Panc1 (cell line): ENCODE data around the gene ARHGEF28. TPM values are rescaled to one million over a fixed set of nuclear protein-coding genes. Genes with fewer than 3 reads are reported as not detected.

Source experiments
- ATAC-seq: fragments of 200-7000 bp; cut with Tn5 transposase; 2 replicates; pipeline ENCODE4 v1.9.1; 2020; ENCODE audit warnings: mild to moderate bottlenecking, moderate library complexity
- BruUV-seq: library from RNA; stranded (reverse); fragments of 400-500 nt; replicated peaks from 2 replicates; lab custom pipeline; 2021; lab: Mats Ljungman, UMichigan
- CTCF ChIA-PET: fragments of 300-600 bp; sonication (Branson Sonifier 250); formaldehyde crosslinking; loops from one replicate; lab custom pipeline; 2022; ENCODE audit warnings: antibody characterized with exemption; lab: Charles Lee
- POLR2A ChIA-PET: fragments of 300-600 bp; sonication (Branson Sonifier 250); formaldehyde crosslinking; loops from one replicate; lab custom pipeline; 2022; ENCODE audit warnings: antibody characterized with exemption; lab: Charles Lee
- DNase-seq: peaks from one replicate; pipeline ENCODE4 v3.0.0-alpha.2; 2010; ENCODE audit warnings: low read depth, low spot score
- H3K27ac ChIP-seq: 2 replicates; pipeline ENCODE4 v1.5.1; 2011; ENCODE audit warnings: mild to moderate bottlenecking, low read length, inconsistent platforms
- H3K27me3 ChIP-seq: fragments of 200-500 bp; sonication (Bioruptor generic); 2 replicates; pipeline ENCODE4 v1.6.0; 2014; ENCODE audit warnings: low read length, inconsistent platforms; ENCODE audit not compliant: control insufficient read depth, insufficient read depth
- H3K36me3 ChIP-seq: fragments of 200-500 bp; sonication (Bioruptor generic); 2 replicates; pipeline ENCODE4 v1.5.1; 2014; ENCODE audit warnings: inconsistent platforms, mild to moderate bottlenecking, low read length, moderate library complexity; ENCODE audit not compliant: control insufficient read depth, insufficient read depth
- H3K4me1 ChIP-seq: 2 replicates; pipeline ENCODE4 v1.5.1; 2011; ENCODE audit warnings: inconsistent platforms, mild to moderate bottlenecking, low read length, moderate library complexity; ENCODE audit not compliant: control insufficient read depth, insufficient read depth
- H3K4me3 ChIP-seq, 2 experiments: 2 replicates each; pipeline ENCODE4 v1.5.1; 2011 to 2012; ENCODE audit warnings: low read depth in 2 of 2, low read length in 2 of 2, mild to moderate bottlenecking in 2 of 2, inconsistent platforms in 1 of 2, moderate library complexity in 1 of 2
- H3K9me3 ChIP-seq: fragments of 200-500 bp; sonication (Bioruptor generic); 2 replicates; pipeline ENCODE4 v1.5.1; 2014; ENCODE audit warnings: low read depth, mild to moderate bottlenecking, inconsistent platforms, low read length, moderate library complexity; ENCODE audit not compliant: control insufficient read depth, insufficient read depth
- CTCF ChIP-seq: fragments of 450-650 bp; IDR thresholded peaks from 2 replicates; pipeline ENCODE4 v1.5.1; 2017; ENCODE audit warnings: mild to moderate bottlenecking
- POLR2AphosphoS5 ChIP-seq: IDR thresholded peaks from 2 replicates; pipeline ENCODE4 v1.6.1; 2012; ENCODE audit warnings: mild to moderate bottlenecking, low read depth, low read length, moderate library complexity
- REST ChIP-seq, 2 experiments: IDR thresholded peaks; 2 replicates each; pipeline ENCODE4 v1.6.1; 2011 to 2012; ENCODE audit warnings: low read depth in 2 of 2, control low read depth in 1 of 2, low read length in 1 of 2, mild to moderate bottlenecking in 1 of 2, moderate library complexity in 1 of 2; ENCODE audit not compliant: insufficient read depth in 1 of 2
- SIN3A ChIP-seq: IDR thresholded peaks from 2 replicates; pipeline ENCODE4 v1.6.1; 2012; ENCODE audit warnings: low read depth, mild to moderate bottlenecking, low read length, moderate library complexity, borderline replicate concordance; ENCODE audit not compliant: insufficient read depth
- TCF7L2 ChIP-seq: IDR thresholded peaks from 2 replicates; pipeline ENCODE4 v1.6.1; 2011; ENCODE audit warnings: mild to moderate bottlenecking, low read depth, low read length, inconsistent platforms
- in situ Hi-C: cut with HindIII; loops from 2 replicates; pipeline ENCODE4 v1.10.0; 2016; ENCODE audit warnings: low sequenced_read_pairs, low pct_unique_long_range_greater_than_20kb
- intact Hi-C: fragments of 100-400 bp; cut with micrococcal nuclease; formaldehyde crosslinking; loops from one replicate; pipeline ENCODE4 v1.10.0; 2022; ENCODE audit not compliant: unreplicated experiment
- total RNA-seq: library from RNA; stranded (reverse); gene quantifications from one replicate; pipeline ENCODE4 v1.2.1, GENCODE V29; 2021; ENCODE audit not compliant: unreplicated experiment

ARHGEF28 gene
- total RNA-seq, 1 experiment from 2014 or later = 34.8 TPM

- H3K27ac ChIP-seq = no peak overlapping the region
- DNase-seq (no peak), ATAC-seq (no peak)
- H3K4me1 ChIP-seq = no peaks in the 10 kb centered on the region
- intact Hi-C loops = no loop called here
- no peaks in the 10 kb centered on the region for H3K27me3 ChIP-seq
- ChIA-PET POLR2A (no interaction called here), CTCF (no interaction called here)
- TF ChIP-seq TCF7L2 (no peak), POLR2AphosphoS5 (no peak), CTCF (no peak), REST (IDR thresholded peaks at IDR 0.05; ENCODE audit: insufficient read depth in 1 of 2, low read depth in 2 of 2, low read length in 1 of 2) (no peak), SIN3A (no peak)
- H3K36me3 ChIP-seq = peaks cover 3% of the 10 kb centered on the region; the same call in 1 of the 2 replicates
- in situ Hi-C loops = no loop called here
- H3K4me3 ChIP-seq = no peak overlapping the region
- no TSS peak for BruUV-seq
- H3K9me3 ChIP-seq = no peaks in the 10 kb centered on the region
These were observed 257.6 kb downstream of the ARHGEF28 start for GRCh38 chr5:73883646-73884045.

GRCh38 chr5:73887688-73888087 is 261.7 kb downstream of the ARHGEF28 start:
- intact Hi-C loops = no loop called here
- H3K27me3 ChIP-seq = no peaks in the 10 kb centered on the region
- in situ Hi-C loops = no loop called here

More at GRCh38 chr5:73887688-73888087, 261.7 kb downstream of the ARHGEF28 start:
- H3K9me3 ChIP-seq = no peaks in the 10 kb centered on the region
- DNase-seq (no peak), ATAC-seq (no peak)
- H3K36me3 ChIP-seq = peaks cover 2% of the 10 kb centered on the region
- no peak overlapping the region for H3K4me3 ChIP-seq
- no peak for TF ChIP-seq REST (IDR thresholded peaks at IDR 0.05; ENCODE audit: insufficient read depth in 1 of 2, low read depth in 2 of 2, low read length in 1 of 2)
- BruUV-seq = no TSS peak
- ChIA-PET CTCF (no interaction called here), POLR2A (no interaction called here)
- H3K27ac ChIP-seq = no peak overlapping the region
- H3K4me1 ChIP-seq = no peaks in the 10 kb centered on the region
